CD4-positive, alpha-beta T cell treated with Interleukin-1 beta for 1 hour (primary cell): ENCODE measurements around the gene C1QL3.

ENCODE experiments used
- DNase-seq, 2 donors: peaks; one replicate each; pipeline ENCODE4 v3.0.0-alpha.2; 2020 to 2022

C1QL3 gene

DNA sequence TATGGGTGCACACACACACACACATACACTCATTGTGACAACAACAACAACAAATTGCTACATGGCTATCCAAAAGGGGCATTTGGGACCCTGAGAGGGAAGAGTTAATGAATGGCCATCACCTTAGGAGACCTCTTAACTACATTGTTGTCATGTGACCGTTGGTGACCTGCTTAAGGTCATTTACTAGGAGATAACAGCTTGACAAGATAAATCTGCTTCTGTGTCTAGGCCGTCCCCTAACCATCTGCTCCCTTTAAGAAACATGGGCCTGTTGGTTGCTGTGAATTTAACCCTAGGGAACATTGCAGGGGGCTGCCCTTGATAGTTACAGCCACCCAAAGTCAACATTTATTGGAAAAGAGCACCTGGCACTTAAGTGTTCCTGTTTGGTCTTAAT, 29.7 kb downstream of the C1QL3 start:
- DNase-seq: no peak

DNA sequence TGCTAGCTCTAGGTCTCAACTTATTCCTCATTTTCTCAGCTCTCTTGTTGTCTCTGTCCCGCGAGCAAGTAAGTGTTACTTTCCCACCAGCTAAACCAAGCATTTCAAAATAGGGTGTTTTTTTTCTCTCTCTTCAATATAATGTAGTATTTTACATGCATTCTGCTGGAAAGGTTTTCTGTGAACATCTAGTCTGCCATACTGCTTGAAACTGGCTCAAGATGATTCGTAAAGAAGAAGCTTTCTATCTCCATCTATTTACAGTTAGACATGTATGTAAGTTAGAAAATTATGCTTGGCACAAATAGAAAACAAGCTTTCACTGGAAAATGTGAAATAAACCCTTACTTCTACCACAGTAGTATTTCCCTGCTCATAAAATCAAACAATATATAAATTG, 31.2 kb downstream of the C1QL3 start:
- no peak for DNase-seq

DNA sequence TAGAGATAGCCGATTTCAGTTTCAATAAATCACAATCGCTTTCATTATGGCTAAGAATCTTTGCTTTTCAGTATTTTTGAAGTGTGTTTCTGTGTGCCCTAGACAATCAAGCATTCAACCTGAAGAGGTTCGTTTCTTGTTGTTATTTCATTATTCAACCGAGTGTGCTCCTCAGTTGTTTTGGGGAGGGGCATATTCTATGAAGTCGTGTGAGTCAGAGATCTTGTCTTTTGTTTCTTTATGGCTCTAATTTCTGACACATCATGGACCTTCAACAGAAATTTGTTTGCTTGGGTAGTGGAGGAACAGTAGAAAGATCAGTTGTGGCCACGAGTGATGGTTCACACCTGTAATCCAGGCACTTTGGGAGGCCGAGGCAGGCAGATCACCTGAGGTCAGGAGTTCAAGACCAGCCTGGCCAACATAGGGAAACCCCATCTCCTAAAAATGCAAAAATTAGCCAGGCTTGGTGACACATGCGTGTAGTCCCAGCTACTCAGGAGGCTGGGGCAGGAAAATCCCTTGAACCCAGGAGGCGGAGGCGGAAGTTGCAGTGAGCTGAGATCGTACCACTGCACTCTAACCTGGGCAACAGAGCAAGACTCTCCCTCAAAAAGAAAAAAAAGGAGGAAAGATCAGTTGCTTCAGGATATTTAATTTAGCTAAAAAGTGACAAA, 38.3 kb downstream of the C1QL3 start:
- DNase-seq: no peak

GRCh38 chr10:16481052-16481728, 40.5 kb downstream of the C1QL3 start:
- DNase-seq: no peak

- DNase-seq: no peak
Observed at GRCh38 chr10:16478801-16479200, 42.9 kb downstream of the C1QL3 start.

GRCh38 chr10:16477757-16478156, 43.9 kb downstream of the C1QL3 start:
- DNase-seq: no peak

- DNase-seq: no peak
Observed at GRCh38 chr10:16472828-16473227, 48.9 kb downstream of the C1QL3 start.

GRCh38 chr10:16470747-16471146, 50.9 kb downstream of the C1QL3 start:
- DNase-seq: peak; percentile 9 to 24

DNA sequence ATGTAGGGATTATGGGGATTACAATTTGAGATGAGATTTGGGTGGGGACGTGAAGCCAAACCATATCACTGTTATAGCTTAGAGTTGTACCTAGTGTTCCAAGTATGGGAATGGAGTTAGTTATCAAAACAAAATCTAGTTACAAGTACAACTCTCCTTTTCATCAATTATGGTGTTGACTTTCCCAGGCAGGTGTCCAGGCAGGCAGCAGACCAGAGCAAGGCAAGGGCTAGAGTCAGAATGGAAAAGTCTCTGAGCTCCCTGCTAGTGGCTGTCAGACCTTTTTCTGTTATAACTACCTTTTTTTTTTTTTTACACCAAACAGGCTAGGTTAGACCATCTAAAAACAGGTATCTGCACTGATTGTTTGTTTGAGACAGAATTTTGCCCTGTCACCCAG, 55.7 kb downstream of the C1QL3 start:
- DNase-seq: no peak
